Activated T-helper 1 cell treated with anti-CD3 and anti-CD28 coated beads, Interleukin-2, amount 50 U/mL, for 16 hours (primary cell): ENCODE measurements around the gene RPAP2.
"Not testable (repeated sequence)": the region's sequence is repeated elsewhere in the genome, so short reads cannot be mapped to it uniquely, and the experiment has no call there.

Source experiments
- DNase-seq, 2 donors: peaks; one replicate each; pipeline ENCODE4 v3.0.0-alpha.2; 2020; ENCODE audit warnings: low read depth in 1 of 2, low spot score in 1 of 2

Gene RPAP2

GRCh38 chr1:92374223-92374622 lies 75.4 kb downstream of the RPAP2 start:
- DNase-seq = no peak

- DNase-seq = no peak
Measured at GRCh38 chr1:92376345-92376744, 77.5 kb downstream of the RPAP2 start.

GRCh38 chr1:92377991-92378390 lies 79.1 kb downstream of the RPAP2 start:
- not testable (repeated sequence) for DNase-seq

GRCh38 chr1:92380867-92381266 lies 82.0 kb downstream of the RPAP2 start:
- no peak for DNase-seq

GRCh38 chr1:92393966-92394365 lies 95.1 kb downstream of the RPAP2 start:
- DNase-seq = not testable (repeated sequence)

GRCh38 chr1:92398519-92398918 lies 99.7 kb downstream of the RPAP2 start:
- DNase-seq = no peak

GRCh38 chr1:92399076-92399475 lies 100.2 kb downstream of the RPAP2 start:
- DNase-seq = no peak

- DNase-seq = no peak
Measured at GRCh38 chr1:92404661-92405060, 105.8 kb downstream of the RPAP2 start.

- no peak for DNase-seq
Measured at GRCh38 chr1:92408825-92409224, 110.0 kb downstream of the RPAP2 start.

GRCh38 chr1:92409946-92410549 lies 111.2 kb downstream of the RPAP2 start:
- DNase-seq = no peak

GRCh38 chr1:92410706-92411105 lies 111.8 kb downstream of the RPAP2 start:
- DNase-seq = peak; percentile 5 to 8

- no peak for DNase-seq
Measured at GRCh38 chr1:92411511-92411910, 112.7 kb downstream of the RPAP2 start.

GRCh38 chr1:92419642-92420041 lies 120.8 kb downstream of the RPAP2 start:
- DNase-seq = no peak

- DNase-seq = no peak
Measured at GRCh38 chr1:92424381-92424780, 125.5 kb downstream of the RPAP2 start.

GRCh38 chr1:92425617-92426016 lies 126.8 kb downstream of the RPAP2 start:
- no peak for DNase-seq

- DNase-seq = no peak
Measured at GRCh38 chr1:92430030-92430429, 131.2 kb downstream of the RPAP2 start.

GRCh38 chr1:92434572-92434971 lies 135.7 kb downstream of the RPAP2 start:
- not testable (repeated sequence) for DNase-seq

- DNase-seq = no peak
Measured at GRCh38 chr1:92439291-92439690, 140.4 kb downstream of the RPAP2 start.

- DNase-seq = no peak
Measured at GRCh38 chr1:92441316-92441696, 142.4 kb downstream of the RPAP2 start.

- no peak for DNase-seq
Measured at GRCh38 chr1:92441697-92442342, 143.0 kb downstream of the RPAP2 start.

GRCh38 chr1:92442351-92442750 lies 143.5 kb downstream of the RPAP2 start:
- DNase-seq = no peak

- no peak for DNase-seq
Measured at GRCh38 chr1:92443893-92444292, 145.0 kb downstream of the RPAP2 start.

- no peak for DNase-seq
Measured at GRCh38 chr1:92444351-92444750, 145.5 kb downstream of the RPAP2 start.
